HG02759 (cell line): ENCODE data around the gene MED17.
"Not testable (repeated sequence)": the region's sequence is repeated elsewhere in the genome, so short reads cannot be mapped to it uniquely, and the experiment has no call there.

Experiments used
- ATAC-seq: cut with Tn5 transposase; IDR thresholded peaks from one replicate; pipeline ENCODE4 v1.9.1; 2021; ENCODE audit warnings: mild to moderate bottlenecking, moderate library complexity; ENCODE audit not compliant: unreplicated experiment

MED17 gene

DNA sequence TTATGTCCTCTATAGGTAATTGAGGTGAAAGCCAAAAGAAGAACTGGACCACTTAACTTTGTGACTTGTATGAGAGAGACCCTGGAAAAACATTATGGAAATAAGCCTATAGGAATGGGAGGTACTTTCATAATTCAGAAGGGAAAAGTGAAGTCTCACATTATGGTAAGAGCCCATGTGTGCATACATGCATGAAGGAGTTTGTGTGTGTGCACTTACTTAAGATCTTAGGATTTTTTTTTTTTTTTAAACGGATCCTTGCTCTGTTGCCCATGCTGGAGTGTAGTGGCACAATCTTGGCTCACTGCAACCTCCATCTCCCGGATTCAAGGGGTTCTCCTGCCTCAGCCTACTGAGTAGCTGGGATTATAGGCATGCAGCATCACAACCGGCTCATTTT is 26.8 kb upstream of the MED17 start:
- ATAC-seq, result no peak

DNA sequence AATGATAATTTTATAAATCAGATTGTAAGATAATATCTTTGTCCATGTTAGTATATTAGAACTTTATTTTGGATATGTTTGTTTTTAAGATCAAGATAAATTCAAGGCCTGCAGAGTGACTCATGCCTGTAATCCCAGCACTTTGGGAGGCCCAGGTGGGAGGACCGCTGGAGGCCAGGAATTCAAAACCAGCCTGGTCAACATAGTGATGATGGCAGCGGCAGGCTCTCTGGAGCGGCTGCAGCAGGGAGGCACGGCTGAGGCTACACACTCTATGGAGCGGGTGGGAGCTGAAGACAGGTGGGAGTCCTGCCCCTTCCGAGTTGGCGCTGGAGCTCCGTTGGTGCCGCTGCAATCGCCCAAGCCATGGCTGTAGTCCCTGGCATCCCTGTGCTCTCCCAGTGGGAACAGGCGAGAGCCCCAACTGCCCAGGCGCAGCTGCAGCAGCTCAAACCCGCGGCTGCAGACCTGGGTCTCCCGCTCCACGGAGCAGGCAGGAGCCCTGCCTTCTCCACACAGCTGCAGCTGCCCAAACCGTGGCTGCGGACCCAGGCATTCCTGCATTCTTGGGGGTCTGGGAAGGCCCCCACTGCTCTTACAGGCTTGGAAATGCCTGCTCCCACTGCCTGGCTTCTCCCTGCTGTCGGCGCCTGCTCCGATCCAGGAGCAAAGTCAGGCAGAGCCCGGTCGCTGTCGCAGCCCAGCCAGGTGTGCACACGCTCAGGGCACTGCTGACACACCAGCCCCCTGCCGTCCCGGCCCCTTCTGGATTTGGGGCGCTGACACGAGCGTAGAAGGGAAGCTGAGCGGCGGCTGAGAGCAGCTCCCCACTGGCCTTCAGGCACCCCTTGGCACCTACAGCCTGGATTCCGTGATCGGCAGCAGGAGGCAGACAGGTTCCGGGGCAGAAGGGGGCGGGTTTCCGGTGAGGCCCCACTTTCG is 25.9 kb upstream of the MED17 start:
- no peak for ATAC-seq

DNA sequence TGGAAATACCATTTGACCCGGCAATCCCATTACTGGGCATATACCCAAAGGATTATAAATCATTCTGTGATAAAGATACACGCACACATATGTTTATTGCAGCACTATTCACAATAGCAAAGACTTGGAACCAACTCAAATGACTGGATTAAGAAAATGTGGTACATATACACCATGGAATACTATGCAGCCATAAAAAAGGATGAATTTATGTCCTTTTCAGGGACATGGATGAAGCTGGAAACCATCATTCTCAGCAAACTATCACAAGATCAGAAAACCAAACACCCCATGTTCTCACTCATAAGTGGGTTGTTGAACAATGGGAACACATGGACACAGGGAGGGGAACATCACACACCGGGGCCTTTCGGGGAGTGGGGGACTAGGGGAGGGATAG is 25.0 kb upstream of the MED17 start:
- ATAC-seq, result not testable (repeated sequence)

DNA sequence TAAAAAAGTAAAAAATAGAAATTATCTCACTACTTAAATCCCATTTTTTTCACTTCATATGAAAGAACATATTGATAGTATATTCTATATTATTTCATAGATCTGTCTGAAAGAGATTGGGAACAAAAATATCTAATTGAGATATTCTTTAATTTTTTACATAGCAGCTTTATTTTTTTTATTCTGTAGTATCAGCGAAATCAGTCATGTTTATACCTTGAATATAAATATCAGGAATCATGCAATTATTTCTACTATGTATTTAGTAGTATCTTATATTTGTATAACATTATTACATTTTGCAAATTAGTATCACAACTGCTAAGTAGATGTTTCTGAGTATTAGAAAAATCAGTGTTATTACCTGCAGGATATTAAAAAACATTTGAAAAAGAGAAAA is 22.2 kb upstream of the MED17 start:
- no peak for ATAC-seq

DNA sequence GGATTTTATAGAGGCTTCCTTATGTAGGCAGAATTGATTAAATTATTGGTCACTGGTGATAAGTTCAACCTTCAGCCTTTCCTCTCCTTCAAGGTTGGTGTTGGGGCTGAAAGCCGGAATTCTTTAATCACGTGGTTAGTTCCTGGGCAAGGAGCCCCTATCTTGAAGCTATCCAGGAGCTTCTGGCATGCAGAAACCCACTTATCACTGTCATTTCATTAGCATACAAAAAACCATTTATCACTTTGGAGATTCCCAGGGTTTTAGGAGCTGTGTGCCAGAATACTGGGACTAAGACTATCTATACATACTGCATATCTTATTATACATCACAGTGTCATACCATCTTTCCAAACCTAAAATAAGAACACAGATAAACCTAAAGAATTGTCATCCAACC is 18.5 kb upstream of the MED17 start:
- no peak for ATAC-seq

DNA sequence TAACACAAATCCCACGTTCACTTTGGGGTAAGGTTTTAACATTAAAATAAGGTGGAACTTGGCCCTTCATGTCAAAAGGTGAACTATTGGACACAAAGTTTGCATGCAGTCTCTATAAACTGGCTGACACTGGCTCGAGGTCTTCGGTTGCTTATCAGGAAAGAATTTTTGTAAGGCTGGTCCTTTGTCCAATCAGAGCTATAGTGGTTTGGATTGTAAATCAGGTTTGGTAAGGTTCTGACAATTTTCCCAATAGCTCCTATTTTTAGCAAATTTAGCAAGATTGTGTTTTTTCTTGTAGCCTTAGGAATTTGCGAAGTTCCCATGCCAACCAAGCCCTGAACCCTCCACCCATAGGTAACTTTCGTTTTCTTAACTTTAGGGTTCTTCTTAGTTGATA is 17.6 kb upstream of the MED17 start:
- no peak for ATAC-seq

DNA sequence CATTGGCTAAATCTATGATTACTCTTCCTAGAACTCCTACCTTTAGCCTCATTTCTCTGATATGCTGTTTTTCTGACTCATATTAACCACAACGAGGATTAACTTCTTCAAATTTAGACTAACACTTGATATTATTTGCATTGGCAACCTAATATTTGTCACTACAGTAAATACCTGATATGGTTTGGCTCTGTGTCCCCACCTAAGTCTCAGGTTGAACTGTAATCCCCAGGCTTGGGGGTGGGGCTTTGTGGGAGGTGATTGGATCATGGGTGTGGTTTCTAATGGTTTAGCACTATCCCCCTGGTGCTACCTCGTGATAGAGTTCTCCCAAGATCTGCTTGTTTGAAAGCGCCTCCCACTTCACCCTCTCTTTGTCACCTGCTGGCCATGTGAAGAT is 17.1 kb upstream of the MED17 start:
- ATAC-seq, result no peak

DNA sequence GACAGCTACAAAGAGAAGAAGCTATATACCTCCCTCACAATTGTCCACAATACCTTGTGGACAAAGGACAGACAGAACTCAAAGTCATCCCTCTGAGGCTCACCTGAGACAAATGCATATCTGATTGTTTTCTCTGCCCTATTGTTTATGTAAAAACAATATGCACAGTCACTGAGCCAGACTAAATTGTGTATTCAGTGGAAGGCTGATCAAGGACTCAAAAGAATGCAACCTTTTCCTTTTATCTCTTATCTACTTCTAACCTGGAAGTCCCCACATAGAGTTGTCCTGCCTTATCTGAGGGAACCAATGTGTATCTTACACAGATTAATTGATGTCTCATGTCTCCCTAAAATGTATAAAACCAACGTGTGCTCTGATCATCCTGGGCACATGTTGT is 13.9 kb upstream of the MED17 start:
- no peak for ATAC-seq

DNA sequence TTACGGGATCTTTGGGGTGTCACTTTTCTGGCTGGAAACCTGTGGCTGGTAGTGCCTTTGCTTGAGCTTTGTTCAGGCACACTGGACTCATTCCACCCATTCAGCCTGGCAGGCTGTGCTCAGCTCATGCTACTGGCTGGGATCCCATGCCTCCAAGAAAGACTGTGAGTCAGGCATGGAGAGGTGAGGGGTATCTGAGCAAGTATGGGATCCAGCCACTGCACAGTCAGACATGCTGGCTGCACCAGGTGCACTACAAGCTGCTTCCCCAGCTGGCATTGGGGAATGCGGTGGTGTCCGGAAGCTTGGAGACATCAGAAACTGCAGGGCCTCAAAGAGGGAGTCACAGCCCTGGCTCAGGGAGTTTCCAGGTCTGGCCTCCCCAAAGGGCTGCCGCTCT is 12.0 kb upstream of the MED17 start:
- ATAC-seq, result no peak

DNA sequence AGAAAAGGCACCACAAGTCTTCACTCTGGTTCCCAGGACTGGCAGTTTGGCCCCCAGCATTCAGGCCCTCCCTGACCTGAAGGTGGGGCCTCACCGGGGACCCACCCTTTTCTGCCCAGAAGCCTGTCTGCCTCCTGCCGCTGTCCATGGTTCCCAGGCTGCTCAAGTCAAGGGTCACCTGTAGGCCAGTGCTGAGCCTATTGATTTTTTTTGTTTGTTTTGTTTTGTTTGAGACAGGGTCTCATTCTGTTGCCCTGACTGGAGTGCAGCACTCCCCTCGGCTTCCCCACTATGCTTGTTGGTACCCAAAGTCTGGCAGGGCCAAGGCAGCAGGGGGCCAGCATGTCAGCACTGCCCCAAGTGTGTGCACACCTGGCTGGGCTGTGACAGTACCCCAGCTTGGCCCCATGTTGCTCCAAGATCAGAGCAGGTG is 11.0 kb upstream of the MED17 start:
- no peak for ATAC-seq

DNA sequence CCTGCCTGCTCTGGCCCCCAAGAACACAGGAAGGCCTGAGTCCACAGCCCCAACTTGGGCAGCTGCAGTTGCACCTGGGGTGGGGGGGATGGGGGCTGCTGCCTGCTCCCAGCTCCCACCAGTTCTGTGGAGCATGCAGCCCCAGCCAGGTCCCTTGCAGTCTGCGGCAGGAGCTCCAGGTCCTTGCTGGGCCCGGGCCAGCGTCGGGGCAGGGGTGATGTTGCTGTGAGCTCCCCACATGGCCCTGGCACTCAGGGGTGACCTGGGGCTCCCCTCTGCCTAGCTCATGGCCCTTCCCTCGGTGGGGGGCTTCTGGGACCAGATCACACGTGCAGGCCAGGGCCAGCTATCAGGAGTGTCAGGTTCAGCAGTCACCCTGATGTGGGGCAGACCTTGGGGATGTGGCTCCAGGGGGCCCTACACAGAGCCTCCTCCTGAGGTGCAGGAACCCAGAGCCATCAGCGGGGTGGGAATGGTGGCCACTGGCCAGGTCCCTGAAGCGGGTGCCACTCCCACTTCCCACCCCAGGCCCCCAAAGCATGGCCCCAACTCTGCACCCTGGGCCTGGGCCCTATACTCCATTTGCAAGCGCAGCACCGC is 10.4 kb upstream of the MED17 start:
- ATAC-seq, result no peak

DNA sequence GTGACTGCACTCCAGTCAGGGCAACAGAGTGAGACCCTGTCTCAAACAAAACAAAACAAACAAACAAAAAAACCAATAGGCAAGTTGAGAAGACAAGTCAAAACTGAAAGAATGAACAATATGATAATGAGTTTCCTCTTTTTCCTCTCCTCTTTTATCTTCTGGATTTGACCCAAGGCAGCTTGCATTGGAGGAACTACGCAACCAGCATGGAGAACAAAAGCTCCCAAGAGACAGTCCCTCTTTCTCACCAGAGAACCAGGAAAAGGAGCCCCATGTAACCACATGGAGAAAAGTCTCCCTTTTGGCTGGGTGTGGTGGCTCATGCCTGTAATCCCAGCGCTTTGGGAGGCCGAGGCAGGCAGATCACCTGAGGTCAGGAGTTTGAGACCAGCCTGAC is 9.5 kb upstream of the MED17 start:
- ATAC-seq, result not testable (repeated sequence)

DNA sequence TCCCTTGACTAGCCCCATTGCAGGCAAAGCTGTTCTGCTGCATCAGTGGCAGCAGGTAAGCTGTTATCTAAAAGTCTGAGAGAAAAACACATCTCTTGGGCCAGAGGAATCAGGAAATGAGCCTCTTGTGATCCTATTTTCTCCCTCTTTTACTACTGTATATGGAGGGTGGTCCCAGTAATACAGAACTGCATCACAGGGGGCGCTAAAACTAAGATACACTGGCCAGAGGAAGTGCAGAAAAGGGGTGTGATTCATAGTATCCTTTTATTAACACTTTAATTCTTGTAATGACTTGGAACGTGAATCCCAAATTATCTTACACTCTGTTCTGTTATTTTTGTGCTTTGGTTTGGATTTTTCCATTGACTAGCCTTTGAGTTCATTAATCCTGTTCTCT is 8.8 kb upstream of the MED17 start:
- ATAC-seq, result no peak

DNA sequence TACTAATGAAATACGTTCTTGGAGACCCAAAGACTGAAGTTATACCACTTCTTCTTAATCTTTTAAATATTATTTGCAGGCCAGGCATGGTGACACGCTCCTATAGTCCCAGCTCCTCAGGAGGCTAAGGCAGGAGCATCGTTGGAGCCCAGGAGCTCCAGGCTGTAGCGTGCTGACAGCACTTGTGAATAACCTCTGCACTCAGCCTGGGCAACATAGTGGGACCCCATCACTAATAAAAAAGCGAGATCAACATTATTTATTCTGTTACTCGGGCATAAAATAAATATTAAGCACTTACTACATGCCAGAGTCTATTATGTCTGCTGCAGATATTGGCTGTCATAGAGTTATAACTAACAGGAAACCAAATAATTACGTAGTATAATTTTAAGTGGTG is 720 bp upstream of the MED17 start:
- no peak for ATAC-seq

DNA sequence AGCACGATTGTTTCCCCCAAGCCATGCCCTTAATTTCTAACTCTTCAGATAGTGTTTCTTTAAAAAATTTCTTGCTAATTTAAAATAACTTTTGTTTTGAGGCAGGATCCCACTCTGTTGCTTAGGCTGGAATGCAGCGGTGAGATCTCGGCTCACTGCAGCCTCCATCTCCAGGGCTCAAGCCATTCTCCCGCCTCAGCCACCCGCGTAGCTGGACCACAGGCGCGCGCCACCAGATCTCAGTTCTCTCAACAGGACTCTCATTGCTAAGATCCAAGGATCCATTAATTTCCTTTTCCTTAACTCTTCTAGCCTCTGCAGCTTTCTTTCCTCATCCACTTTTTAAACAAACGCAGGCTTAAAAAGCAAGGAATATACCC is 327 bp upstream of the MED17 start:
- peak; percentile 58 for ATAC-seq

DNA sequence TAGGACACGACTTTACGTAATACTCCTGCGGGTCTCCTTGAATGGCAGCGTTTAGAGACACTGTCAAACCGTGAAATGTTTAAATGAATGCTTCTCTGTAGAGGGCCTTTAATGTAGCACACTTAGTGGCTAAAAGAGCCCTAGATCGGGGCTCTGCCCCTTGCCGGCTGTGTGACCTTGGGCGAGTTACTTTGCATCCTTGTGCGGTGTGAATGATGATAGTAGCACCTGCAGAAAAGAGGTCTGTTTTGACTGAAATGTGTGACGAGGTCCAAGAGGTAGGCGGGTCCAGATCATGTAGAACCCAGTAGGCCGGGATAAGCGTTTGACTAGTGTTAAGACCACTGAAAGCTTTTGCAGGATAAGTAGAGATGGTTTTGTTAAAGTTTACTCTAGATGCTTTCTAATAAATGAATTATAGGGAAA is 866 bp downstream of the MED17 start:
- ATAC-seq, result peak; percentile 30

DNA sequence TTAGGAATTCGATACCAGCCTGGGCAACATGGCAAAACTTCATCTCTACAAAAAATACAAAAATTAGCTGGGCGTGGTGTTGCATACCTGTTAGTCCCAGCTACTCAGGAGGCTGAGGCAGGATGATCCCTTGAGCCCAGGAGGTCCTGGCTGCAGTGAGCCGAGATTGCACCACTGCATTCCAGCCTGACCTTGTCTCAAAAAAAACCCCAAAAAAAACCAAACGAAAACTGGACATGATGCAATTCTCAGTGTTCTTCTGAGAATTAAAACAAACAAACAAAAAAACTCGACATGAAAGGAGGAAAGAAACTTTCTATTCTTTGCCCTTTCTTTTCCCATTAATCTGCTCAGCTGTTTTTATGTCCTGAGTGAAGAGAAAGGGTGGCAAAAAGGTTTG is 7.4 kb downstream of the MED17 start:
- ATAC-seq, result no peak

DNA sequence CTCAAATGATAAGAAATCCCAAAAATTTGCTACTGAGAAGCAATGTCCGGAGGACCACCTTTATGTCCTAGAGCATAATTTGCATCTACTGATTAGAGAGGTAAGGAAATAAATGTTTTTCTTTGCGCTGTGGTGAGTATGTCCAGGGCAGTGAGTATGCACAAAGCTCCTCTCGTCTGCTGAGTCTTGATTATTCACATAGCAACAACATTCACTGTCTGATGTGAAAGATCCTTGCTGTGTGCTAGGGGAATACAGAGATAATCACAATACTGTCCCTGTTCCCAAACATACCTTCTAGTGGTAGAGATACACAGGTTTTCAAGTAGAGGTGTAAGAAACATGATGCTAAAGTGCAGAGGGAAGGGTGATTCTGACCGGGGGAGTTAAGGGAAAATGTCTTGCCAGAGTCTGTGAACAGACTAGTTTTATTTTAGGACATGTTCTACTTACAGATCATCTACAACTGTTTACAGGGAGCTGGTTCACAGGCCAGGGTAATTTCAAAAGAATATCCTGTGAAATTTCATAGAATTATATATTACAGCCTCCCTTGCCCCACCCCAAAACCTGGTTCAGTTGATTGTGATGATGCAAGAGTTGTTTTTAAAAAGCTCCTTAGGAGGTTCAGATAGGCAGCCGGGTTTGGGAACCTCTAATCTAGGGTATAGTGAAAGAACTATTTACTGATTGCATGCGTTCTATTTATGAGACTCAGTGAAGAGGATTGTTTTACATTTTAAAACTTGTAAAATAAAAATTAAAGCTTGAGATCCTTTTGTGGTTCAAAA is 12.6 kb downstream of the MED17 start:
- ATAC-seq, result no peak

DNA sequence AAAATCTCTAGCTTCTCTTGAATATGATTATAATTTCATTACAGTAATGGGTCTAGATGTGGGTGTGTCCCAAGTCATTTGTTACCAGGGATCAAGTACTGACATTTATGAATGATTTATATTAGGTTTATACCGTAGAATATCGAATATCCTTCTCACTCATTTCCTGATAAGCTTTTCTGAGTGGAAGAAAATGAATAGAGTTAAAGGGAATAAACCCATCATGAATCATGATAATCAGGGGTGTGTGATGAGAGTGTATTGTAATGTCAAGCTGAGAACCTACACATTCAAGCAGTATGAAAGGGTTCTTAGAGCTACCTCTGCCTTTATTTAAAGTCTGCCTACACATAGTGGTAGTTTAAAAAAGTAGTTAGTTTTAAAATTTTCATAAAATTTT is 17.3 kb downstream of the MED17 start:
- no peak for ATAC-seq

DNA sequence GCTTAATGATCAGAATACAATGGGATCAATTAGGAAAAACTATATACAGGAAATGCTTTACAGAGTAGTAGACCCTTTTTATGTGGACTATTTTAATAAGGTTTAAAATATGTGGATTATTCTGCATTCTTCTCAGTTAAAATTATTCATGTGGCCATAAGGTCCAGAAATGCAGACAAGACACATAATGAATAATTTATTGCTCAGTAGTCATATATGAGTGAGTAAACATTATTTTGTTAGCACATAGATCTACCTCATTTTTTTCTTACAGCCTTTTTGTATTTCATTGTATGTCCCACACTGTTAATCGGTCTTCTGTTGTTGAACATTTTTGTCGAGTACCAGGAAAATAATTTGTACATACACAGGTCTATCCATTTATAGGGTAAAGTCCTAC is 20.8 kb downstream of the MED17 start:
- no peak for ATAC-seq

DNA sequence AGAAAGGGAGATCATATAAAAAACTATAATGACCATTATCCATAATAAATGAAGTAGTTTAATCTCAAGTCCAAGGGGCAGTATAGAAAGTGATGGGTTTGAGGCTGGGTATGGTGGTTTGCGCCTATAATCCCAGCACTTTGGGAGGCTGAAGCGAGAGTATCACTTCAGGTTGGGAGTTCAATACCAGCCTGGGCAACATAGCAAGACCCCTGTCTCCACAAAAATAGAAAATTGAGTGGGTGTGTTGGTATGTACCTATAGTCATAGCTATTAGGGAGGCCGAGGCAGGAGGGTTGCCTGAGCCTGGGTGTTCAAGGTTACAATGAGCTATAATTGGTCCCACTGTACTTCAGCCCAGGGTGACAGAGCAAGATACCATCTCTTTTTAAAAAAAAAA is 23.9 kb downstream of the MED17 start:
- no peak for ATAC-seq

DNA sequence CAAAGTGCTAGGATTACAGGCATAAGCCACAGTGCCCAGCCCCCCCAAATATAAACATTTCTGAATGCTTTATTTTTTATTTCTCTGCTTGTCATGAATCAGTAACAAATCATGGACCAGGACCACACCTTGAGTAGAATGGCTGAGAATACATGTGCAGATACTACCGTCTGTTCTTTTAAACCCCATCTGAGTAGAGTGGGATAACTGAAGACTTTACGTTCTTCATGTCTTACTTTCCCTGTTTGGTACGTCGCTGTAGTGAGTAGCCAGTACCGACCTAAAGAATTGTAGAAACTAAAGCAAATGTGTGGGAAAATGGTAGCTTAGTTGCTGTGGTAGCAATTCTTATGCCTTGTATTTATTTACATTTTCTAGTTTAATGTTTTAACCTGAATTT is 29.9 kb downstream of the MED17 start:
- ATAC-seq, result no peak
